ENCODE results near the gene WNT11. TPM values are rescaled to one million over a fixed set of nuclear protein-coding genes. Genes with fewer than 3 reads are reported as not detected.

The WNT11 gene
- total RNA-seq, 2 donors from 2014 or later: 3.4 to 6.6 TPM

GRCh38 chr11:76239483-76240160, 33.3 kb upstream of the WNT11 start:
- DNase-seq: no peak
- intact Hi-C loops (cut with DNase I): loop anchor here in 1 of 2 donors (10.0 kb wide), 2 partner anchors 85 to 205 kb away; partner anchors contain the start of gene EMSY
- no peak for ATAC-seq

GRCh38 chr11:76238551-76238950, 32.2 kb upstream of the WNT11 start:
- intact Hi-C loops (cut with DNase I): loop anchor here in 1 of 2 donors (10.0 kb wide), 2 partner anchors 86 to 206 kb away; partner anchors contain the start of gene EMSY
- DNase-seq (no peak), ATAC-seq (no peak)

- intact Hi-C loops (cut with DNase I): loop anchor here in 1 of 2 donors (10.0 kb wide), 2 partner anchors 87 to 207 kb away; partner anchors contain the start of gene EMSY
- DNase-seq (no peak), ATAC-seq (no peak)
Measured at GRCh38 chr11:76237914-76238313, 31.6 kb upstream of the WNT11 start.

GRCh38 chr11:76237000-76237649, 30.8 kb upstream of the WNT11 start:
- intact Hi-C loops (cut with DNase I): loop anchor here in 1 of 2 donors (10.0 kb wide), 2 partner anchors 88 to 208 kb away; partner anchors contain the start of gene EMSY
- no peak for DNase-seq
- no peak for ATAC-seq

- intact Hi-C loops (cut with DNase I): loop anchor here in 1 of 2 donors (10.0 kb wide), 2 partner anchors 88 to 208 kb away; partner anchors contain the start of gene EMSY
- ATAC-seq (peak; percentile 52 to 58), DNase-seq (peak; percentile 77)
Measured at GRCh38 chr11:76236092-76236999, 30.0 kb upstream of the WNT11 start.

GRCh38 chr11:76235233-76236091, 29.2 kb upstream of the WNT11 start:
- DNase-seq: peak; percentile 91
- peak; percentile 90 to 91 for ATAC-seq
- intact Hi-C loops (cut with DNase I): loop anchor here in 1 of 2 donors (10.0 kb wide), 2 partner anchors 89 to 209 kb away; partner anchors contain the start of gene EMSY

GRCh38 chr11:76234416-76235232, 28.3 kb upstream of the WNT11 start:
- DNase-seq (peak; percentile 66), ATAC-seq (peak; percentile 27 to 58)
- intact Hi-C loops (cut with DNase I): loop anchor here in 1 of 2 donors (10.0 kb wide), 2 partner anchors 90 to 210 kb away; partner anchors contain the start of gene EMSY

GRCh38 chr11:76234021-76234415, 27.7 kb upstream of the WNT11 start:
- DNase-seq (peak; percentile 68), ATAC-seq (no peak)
- intact Hi-C loops (cut with DNase I): loop anchor here in 1 of 2 donors (10.0 kb wide), 2 partner anchors 91 to 211 kb away; partner anchors contain the start of gene EMSY

- DNase-seq (no peak), ATAC-seq (no peak)
- intact Hi-C loops (cut with DNase I): loop anchor here in 1 of 2 donors (10.0 kb wide), 2 partner anchors 91 to 211 kb away; partner anchors contain the start of gene EMSY
Measured at GRCh38 chr11:76233196-76233921, 27.1 kb upstream of the WNT11 start.

- intact Hi-C loops (cut with DNase I): loop anchor here in 1 of 2 donors (10.0 kb wide), 2 partner anchors 93 to 213 kb away; partner anchors contain the start of gene EMSY
- ATAC-seq (no peak), DNase-seq (no peak)
Measured at GRCh38 chr11:76232026-76232665, 25.8 kb upstream of the WNT11 start.

- no peak for ATAC-seq
- DNase-seq: no peak
- intact Hi-C loops (cut with DNase I): loop anchor here in 1 of 2 donors (10.0 kb wide), 2 partner anchors 94 to 214 kb away; partner anchors contain the start of gene EMSY
Measured at GRCh38 chr11:76231121-76231738, 24.9 kb upstream of the WNT11 start.

GRCh38 chr11:76230392-76230791, 24.1 kb upstream of the WNT11 start:
- intact Hi-C loops (cut with DNase I): loop anchor here in 1 of 2 donors (10.0 kb wide), 2 partner anchors 94 to 214 kb away; partner anchors contain the start of gene EMSY

GRCh38 chr11:76229690-76230240, 23.5 kb upstream of the WNT11 start:
- intact Hi-C loops (cut with DNase I): loop anchor here in 1 of 2 donors (10.0 kb wide), 2 partner anchors 95 to 215 kb away; partner anchors contain the start of gene EMSY
- DNase-seq (no peak), ATAC-seq (peak in 1 of 2 donors; percentile 25)

More at GRCh38 chr11:76230392-76230791, 24.1 kb upstream of the WNT11 start:
- DNase-seq: no peak
- ATAC-seq: no peak

GRCh38 chr11:76228875-76229149, 22.5 kb upstream of the WNT11 start:
- no peak for ATAC-seq
- intact Hi-C loops (cut with DNase I): no loop called here
- no peak for DNase-seq

All from left cardiac atrium (tissue), 4 donors.